SW480 (cell line): ENCODE measurements around the gene LACTBL1.
A peak's percentile ranks its signal among the peaks of the same experiment; 100 is the strongest.
"Not testable (repeated sequence)": the region's sequence is repeated elsewhere in the genome, so short reads cannot be mapped to it uniquely, and the experiment has no call there.

ENCODE experiments used
- DNase-seq: peaks from one replicate; pipeline ENCODE4 v3.0.0-alpha.2; 2016; ENCODE audit warnings: low spot score

The LACTBL1 gene

GRCh38 chr1:22972760-22973159, at the start of gene LACTBL1:
Gene LACTBL1 (minus strand): TSS chr1:22972866. CDS start chr1:22972316, 550 bp downstream.
- DNase-seq = no peak

GRCh38 chr1:23021834-23022233, 49.2 kb upstream of the LACTBL1 start:
- DNase-seq = no peak

- DNase-seq = no peak
Observed at GRCh38 chr1:23020706-23021405, 48.2 kb upstream of the LACTBL1 start.

GRCh38 chr1:23019863-23020625, 47.4 kb upstream of the LACTBL1 start:
- DNase-seq = peak; percentile 43

- peak; percentile 97 for DNase-seq
Observed at GRCh38 chr1:23019094-23019862, 46.6 kb upstream of the LACTBL1 start, which contains the start of gene KDM1A. Gene KDM1A (plus strand): TSS chr1:23019468. CDS start chr1:23019597, 129 bp downstream.

- no peak for DNase-seq
Observed at GRCh38 chr1:23018661-23019093, 46.0 kb upstream of the LACTBL1 start.

GRCh38 chr1:23013657-23014056, 41.0 kb upstream of the LACTBL1 start:
- DNase-seq = no peak

GRCh38 chr1:23010025-23010424, 37.4 kb upstream of the LACTBL1 start:
- not testable (repeated sequence) for DNase-seq

- DNase-seq = no peak
Observed at GRCh38 chr1:23008901-23009300, 36.2 kb upstream of the LACTBL1 start.

- no peak for DNase-seq
Observed at GRCh38 chr1:23007106-23007505, 34.4 kb upstream of the LACTBL1 start.

- not testable (repeated sequence) for DNase-seq
Observed at GRCh38 chr1:23004769-23005168, 32.1 kb upstream of the LACTBL1 start.

GRCh38 chr1:23004112-23004511, 31.4 kb upstream of the LACTBL1 start:
- no peak for DNase-seq

GRCh38 chr1:23002218-23002617, 29.6 kb upstream of the LACTBL1 start:
- not testable (repeated sequence) for DNase-seq

- DNase-seq = not testable (repeated sequence)
Observed at GRCh38 chr1:23000133-23000532, 27.5 kb upstream of the LACTBL1 start.

- not testable (repeated sequence) for DNase-seq
Observed at GRCh38 chr1:22997528-22997927, 24.9 kb upstream of the LACTBL1 start.

GRCh38 chr1:22995774-22996173, 23.1 kb upstream of the LACTBL1 start:
- DNase-seq = no peak

GRCh38 chr1:22993220-22993795, 20.6 kb upstream of the LACTBL1 start:
- DNase-seq = not testable (repeated sequence)

GRCh38 chr1:22992384-22992783, 19.7 kb upstream of the LACTBL1 start:
- DNase-seq = not testable (repeated sequence)

GRCh38 chr1:22983944-22984343, 11.3 kb upstream of the LACTBL1 start:
- DNase-seq = no peak

- not testable (repeated sequence) for DNase-seq
Observed at GRCh38 chr1:22980471-22980790, 7.8 kb upstream of the LACTBL1 start.

- no peak for DNase-seq
Observed at GRCh38 chr1:22978299-22978698, 5.6 kb upstream of the LACTBL1 start.
